SH-SY5Y (cell line): Measurements from ENCODE around the gene ITGA6.

Experiments
- GATA2 ChIP-seq: IDR thresholded peaks from 2 replicates; pipeline ENCODE4 v1.6.1; 2011; ENCODE audit warnings: mild to moderate bottlenecking, low read depth, low read length
- GATA3 ChIP-seq: IDR thresholded peaks from 2 replicates; pipeline ENCODE4 v1.6.1; 2011; ENCODE audit warnings: low read depth, mild to moderate bottlenecking, low read length, moderate library complexity

The ITGA6 gene

GRCh38 chr2:172427256-172427989 lies at the start of gene ITGA6:
Gene ITGA6 (plus strand): TSS chr2:172427586.
- TF ChIP-seq GATA2 (no peak), GATA3 (no peak)

GRCh38 chr2:172380436-172381274 lies 46.7 kb upstream of the ITGA6 start:
- TF ChIP-seq GATA3 (no peak), GATA2 (no peak)

DNA sequence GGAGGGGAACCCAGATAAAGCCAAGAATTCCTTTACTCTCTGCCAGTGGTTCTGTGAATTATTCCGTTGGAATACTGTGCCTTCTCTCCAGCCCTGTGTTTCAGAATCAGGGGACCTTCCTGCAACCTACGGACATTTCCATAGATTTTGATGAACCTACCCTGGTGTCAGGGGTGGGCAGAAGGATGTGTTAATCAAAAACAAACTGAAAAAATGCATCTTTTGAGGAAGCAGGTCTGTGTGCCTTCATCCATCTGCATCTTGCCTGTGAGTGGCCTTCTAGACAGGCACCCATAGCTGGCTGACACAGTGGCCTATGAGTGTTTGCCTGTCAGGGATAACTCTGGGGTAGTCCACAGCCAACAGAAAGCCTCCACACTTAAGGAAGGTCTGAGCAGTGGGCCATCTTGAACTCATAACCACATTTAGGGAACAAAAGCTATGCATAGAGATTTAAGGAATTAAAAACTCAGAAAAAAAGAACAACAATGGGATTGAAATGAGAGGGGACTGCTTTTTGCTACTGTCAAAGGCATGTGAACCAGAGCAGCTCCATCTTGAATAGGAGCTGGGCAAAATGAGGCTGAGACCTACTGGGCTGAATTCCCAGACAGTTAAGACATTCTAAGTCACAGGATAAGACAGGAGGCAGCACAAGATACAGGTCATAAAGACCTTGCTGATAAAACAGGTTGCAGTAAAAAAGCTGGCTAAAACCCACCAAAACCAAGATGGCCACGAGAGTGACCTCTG lies 45.9 kb upstream of the ITGA6 start:
- no peak for TF ChIP-seq GATA3
- no peak for TF ChIP-seq GATA2

DNA sequence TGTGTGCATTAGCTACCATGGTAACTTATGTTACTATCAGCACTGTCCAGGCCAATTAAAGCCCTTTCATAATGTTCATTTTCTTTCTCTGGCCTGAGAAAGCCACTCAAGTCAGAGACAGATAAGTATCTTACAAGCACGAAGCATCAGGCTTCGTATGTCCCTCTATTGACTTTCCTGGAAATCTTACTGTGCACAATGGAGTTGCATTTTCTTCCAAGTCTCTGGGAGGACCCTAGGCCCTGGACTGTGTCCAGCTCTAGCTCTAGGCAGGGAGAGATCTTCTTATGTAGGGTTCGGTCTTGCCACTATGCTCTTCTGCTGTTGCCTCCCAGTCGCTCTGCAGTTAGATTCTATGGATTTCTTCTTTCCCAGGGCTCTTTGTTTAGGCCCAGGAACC lies 40.0 kb upstream of the ITGA6 start:
- TF ChIP-seq GATA3, result no peak

DNA sequence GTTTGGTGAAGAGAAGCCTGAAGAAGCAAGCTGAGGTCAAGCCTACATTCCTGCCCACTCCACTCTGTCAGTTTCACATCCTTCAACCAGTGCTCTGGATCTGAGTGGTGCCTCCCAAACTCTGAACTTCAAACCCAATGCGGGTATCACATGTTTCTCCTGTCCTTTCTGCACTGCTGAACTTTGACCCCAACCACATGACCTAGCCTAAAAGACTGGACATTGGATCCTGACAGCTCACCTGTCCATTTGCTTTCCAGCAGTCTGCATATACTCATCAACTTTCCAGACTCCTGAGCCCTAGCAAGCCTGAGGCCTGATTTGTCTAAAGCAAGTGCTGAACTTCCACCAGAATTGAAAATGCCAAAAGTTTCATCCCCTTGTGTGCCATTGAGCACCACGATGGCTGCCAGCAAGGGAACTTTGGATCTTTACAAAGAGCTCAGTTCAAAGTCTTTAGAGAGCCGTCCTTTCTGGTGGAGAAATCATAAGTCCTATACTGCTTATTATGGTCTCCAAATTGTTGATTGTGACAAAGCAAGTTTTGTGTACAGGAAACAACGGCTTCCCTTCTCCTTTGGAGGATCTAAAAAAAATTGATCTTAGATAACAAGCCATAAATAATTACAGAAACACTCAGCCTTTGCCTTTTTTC lies 37.6 kb upstream of the ITGA6 start:
- TF ChIP-seq GATA3 (no peak), GATA2 (no peak)

- TF ChIP-seq GATA2 (no peak), GATA3 (no peak)
Measured at GRCh38 chr2:172394002-172394401, 33.4 kb upstream of the ITGA6 start.

GRCh38 chr2:172395503-172395902 lies 31.9 kb upstream of the ITGA6 start:
- TF ChIP-seq GATA2, result no peak
- TF ChIP-seq GATA3, result no peak

DNA sequence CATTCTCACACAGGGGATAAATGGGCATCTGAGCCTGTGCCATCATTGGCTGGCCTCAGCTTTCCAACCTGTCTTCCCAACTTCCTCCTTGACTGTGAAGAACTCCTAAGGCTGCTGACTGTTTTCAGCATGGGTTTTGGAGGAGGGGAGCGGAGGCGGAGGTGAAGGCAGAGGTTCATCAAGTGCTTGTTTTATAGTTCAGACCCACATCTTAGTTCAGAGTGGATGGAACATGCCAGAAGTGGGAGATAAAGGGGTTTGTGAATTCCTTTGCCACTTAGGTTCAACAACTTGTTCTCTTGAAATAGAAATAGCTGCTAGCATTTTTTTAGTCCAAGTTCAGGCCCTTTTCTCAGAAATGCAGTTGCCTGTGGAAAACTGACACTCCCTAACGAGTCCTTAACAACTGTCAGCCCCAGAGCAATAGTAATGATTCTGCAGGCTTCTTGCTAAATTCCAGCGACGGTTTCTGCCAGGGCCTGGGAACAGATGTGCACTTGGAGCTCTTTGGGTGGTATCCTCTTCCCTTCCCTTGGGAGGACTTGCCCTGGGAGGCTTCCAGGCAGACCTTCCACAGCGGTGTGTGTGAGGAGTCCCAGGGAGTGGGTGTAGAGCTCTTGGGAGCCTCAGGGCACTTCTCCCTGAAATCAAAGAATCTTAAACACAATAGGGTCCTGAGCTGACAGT lies 30.1 kb upstream of the ITGA6 start:
- TF ChIP-seq GATA2 (no peak), GATA3 (no peak)

GRCh38 chr2:172398440-172398839 lies 28.9 kb upstream of the ITGA6 start:
- TF ChIP-seq GATA2, result no peak
- no peak for TF ChIP-seq GATA3

GRCh38 chr2:172399765-172400164 lies 27.6 kb upstream of the ITGA6 start:
- TF ChIP-seq GATA2 (no peak), GATA3 (no peak)

DNA sequence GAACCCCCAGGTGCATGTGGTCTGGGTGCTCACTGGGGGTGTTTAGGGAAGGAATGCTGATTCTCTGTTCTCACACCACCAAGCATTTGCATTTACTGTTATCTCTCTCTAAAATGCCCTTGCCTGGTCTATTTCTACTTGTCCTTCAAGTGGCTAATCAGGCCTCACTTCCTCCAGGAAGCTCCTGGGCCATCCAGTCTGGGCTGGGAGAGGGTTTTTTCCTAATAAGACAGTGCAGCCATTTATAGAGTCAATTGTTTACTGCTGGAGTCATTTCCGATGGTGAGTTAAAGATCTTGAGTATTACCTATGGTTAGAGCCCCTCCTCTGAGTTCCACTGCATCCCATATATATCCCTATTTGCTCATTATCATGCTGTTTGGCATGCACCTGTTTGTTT lies 25.2 kb upstream of the ITGA6 start:
- no peak for TF ChIP-seq GATA3
- no peak for TF ChIP-seq GATA2

DNA sequence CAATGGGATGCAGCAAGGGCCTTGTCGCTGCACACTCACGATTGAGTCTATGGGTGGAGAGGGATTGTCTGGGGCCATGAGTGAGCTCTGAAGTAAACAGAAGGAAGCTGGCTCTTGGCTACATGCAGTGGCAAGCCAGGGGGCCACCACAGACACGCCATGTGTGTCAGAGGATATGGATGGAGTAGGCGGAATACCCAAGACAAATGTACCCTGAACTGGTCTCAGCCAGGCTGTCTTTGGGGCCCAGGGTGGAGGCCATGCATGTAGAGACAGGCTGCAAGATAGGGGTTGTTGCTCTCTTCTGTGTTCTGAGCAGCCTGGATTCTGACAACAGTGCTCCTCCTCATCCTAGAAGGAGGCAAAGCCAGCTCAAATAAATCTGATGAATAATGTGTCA lies 24.0 kb upstream of the ITGA6 start:
- TF ChIP-seq GATA2 (no peak), GATA3 (no peak)

DNA sequence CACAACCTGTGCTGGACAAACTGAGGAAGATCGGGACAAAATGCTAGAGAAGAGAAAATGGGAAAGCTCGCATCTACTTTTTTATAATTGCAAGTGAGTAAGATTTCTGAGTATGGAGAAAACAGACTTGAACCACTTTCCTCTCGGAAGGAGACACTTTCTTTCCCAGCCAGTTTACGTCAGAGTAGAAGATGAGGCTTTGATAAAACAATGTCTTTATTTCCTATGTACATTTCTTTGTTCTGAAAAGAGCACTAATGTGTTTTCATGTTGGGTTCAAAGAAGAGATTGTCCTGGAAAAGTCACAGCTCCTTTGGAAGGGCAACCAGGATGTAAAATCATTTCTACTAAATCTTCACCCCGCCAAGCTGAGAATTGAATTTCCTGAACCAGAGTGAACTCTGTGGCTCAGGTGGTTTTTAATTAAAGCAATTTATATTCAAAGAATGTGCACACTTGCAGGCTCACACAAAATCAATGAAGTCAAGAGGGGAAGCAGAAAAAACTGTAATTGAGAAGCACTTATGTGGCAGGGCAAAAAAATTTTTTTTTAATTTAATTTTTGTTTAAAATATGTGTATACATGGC lies 23.4 kb upstream of the ITGA6 start:
- TF ChIP-seq GATA3, result no peak
- no peak for TF ChIP-seq GATA2

- TF ChIP-seq GATA3, result no peak
- TF ChIP-seq GATA2, result no peak
Measured at GRCh38 chr2:172404824-172405223, 22.6 kb upstream of the ITGA6 start.
